GM10847 (cell line): Measurements from ENCODE around the gene DBH.

ENCODE experiments used
- POLR2A ChIP-seq: IDR thresholded peaks from 2 replicates; pipeline ENCODE4 v1.6.1; 2011; ENCODE audit not compliant: insufficient read length; ENCODE audit errors: extremely low read depth

The DBH gene

GRCh38 chr9:133635533-133636531 is at the start of gene DBH:
Gene DBH, plus strand, starts transcription at chr9:133636363. Its CDS starts 9 bp downstream, at chr9:133636372.
- TF ChIP-seq POLR2A = no peak

- no peak for TF ChIP-seq POLR2A
These were observed 49.1 kb upstream of the DBH start for GRCh38 chr9:133587051-133587450.

- TF ChIP-seq POLR2A = no peak
These were observed 48.7 kb upstream of the DBH start for GRCh38 chr9:133587466-133587865.

- no peak for TF ChIP-seq POLR2A
These were observed 46.5 kb upstream of the DBH start for GRCh38 chr9:133589454-133590227.

- TF ChIP-seq POLR2A = no peak
These were observed 45.8 kb upstream of the DBH start for GRCh38 chr9:133590231-133590855.

- no peak for TF ChIP-seq POLR2A
These were observed 44.9 kb upstream of the DBH start for GRCh38 chr9:133591116-133591910.

GRCh38 chr9:133591985-133592384 is 44.2 kb upstream of the DBH start:
- no peak for TF ChIP-seq POLR2A

- no peak for TF ChIP-seq POLR2A
These were observed 43.3 kb upstream of the DBH start for GRCh38 chr9:133592731-133593409.

GRCh38 chr9:133593587-133594253 is 42.4 kb upstream of the DBH start:
- TF ChIP-seq POLR2A = no peak

- no peak for TF ChIP-seq POLR2A
These were observed 41.9 kb upstream of the DBH start for GRCh38 chr9:133594310-133594709.

- no peak for TF ChIP-seq POLR2A
These were observed 40.3 kb upstream of the DBH start for GRCh38 chr9:133595910-133596309.

GRCh38 chr9:133597316-133597957 is 38.7 kb upstream of the DBH start:
- no peak for TF ChIP-seq POLR2A

GRCh38 chr9:133598978-133599377 is 37.2 kb upstream of the DBH start:
- TF ChIP-seq POLR2A = no peak
